ENCODE data around the gene PHLDB3.
"Not testable (repeated sequence)": the region's sequence is repeated elsewhere in the genome, so short reads cannot be mapped to it uniquely, and the experiment has no call there.

Gene PHLDB3

DNA sequence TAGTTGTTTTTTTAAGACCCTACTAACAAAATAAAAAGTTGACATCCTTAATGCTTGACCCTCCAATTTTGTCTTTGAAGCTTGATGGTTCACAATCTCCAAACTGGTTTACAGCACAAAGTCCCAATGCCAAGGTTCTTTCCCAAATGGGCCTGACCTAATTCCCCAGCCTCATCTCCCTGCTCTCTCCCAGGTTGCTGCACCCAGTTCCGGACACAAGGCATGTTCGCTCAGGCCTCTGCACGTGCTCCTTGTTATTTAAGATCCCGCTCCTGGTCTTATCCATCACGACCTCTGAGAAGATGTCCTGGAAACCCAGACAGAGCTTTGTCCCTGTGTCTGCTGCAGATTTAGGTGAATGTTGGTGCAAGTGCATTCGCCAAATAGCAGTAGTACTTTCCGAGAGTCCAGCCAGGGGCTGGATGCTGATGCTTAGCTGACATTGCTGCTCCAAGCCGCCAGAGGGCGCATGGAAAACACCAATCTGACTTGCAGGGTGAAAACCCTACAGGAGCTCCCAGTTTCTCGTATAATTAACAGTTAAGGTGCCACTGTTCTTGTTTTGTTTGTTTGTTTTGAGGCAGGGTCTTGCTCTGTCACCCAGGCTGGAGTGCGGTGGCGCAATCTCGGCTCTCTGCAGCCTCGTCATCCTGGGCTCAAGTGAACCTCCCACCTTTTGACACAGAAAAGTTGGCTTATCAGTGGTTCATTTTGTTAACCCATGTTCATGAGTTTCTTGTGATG, 57.6 kb downstream of the PHLDB3 start:
- TF ChIP-seq, protein P1, sequence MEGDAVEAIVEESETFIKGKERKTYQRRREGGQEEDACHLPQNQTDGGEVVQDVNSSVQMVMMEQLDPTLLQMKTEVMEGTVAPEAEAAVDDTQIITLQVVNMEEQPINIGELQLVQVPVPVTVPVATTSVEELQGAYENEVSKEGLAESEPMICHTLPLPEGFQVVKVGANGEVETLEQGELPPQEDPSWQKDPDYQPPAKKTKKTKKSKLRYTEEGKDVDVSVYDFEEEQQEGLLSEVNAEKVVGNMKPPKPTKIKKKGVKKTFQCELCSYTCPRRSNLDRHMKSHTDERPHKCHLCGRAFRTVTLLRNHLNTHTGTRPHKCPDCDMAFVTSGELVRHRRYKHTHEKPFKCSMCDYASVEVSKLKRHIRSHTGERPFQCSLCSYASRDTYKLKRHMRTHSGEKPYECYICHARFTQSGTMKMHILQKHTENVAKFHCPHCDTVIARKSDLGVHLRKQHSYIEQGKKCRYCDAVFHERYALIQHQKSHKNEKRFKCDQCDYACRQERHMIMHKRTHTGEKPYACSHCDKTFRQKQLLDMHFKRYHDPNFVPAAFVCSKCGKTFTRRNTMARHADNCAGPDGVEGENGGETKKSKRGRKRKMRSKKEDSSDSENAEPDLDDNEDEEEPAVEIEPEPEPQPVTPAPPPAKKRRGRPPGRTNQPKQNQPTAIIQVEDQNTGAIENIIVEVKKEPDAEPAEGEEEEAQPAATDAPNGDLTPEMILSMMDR (conservative IDR thresholded peaks at IDR 0.05; ENCODE audit: low read length), result peak; percentile 96
- TF ChIP-seq EZH2phosphoT487 (IDR thresholded peaks at IDR 0.05; ENCODE audit: borderline replicate concordance), result no peak
- Histone ChIP-seq H3K4me2 (ENCODE audit: low read depth, low read length, poor library complexity, severe bottlenecking) (no peak overlapping the region), H3K9me2 (replicated peaks; ENCODE audit: low read depth, low read length) (no peaks in the 10 kb centered on the region), H3K27me3 (ENCODE audit: insufficient read depth, low read length, poor library complexity, severe bottlenecking) (no peaks in the 10 kb centered on the region), H3K9me3 (ENCODE audit: insufficient read depth, low read depth, low read length) (no peaks in the 10 kb centered on the region), H4K20me1 (ENCODE audit: insufficient read depth, low read length, poor library complexity, severe bottlenecking) (no peaks in the 10 kb centered on the region), H3K79me2 (ENCODE audit: insufficient read depth, low read length) (no peaks in the 10 kb centered on the region), H3K4me1 (ENCODE audit: insufficient read depth, low read length, poor library complexity, severe bottlenecking) (no peaks in the 10 kb centered on the region), H3F3A (ENCODE audit: low read depth) (no peaks in the 10 kb centered on the region), H3K36me3 (ENCODE audit: insufficient read depth, low read length) (no peaks in the 10 kb centered on the region), H3K4me3 (ENCODE audit: low read length, poor library complexity, severe bottlenecking) (no peak overlapping the region), H3K9ac (ENCODE audit: low read depth, low read length, poor library complexity, severe bottlenecking) (no peak overlapping the region), H2AFZ (ENCODE audit: low read length) (peak overlapping the region; percentile 89)

DNA sequence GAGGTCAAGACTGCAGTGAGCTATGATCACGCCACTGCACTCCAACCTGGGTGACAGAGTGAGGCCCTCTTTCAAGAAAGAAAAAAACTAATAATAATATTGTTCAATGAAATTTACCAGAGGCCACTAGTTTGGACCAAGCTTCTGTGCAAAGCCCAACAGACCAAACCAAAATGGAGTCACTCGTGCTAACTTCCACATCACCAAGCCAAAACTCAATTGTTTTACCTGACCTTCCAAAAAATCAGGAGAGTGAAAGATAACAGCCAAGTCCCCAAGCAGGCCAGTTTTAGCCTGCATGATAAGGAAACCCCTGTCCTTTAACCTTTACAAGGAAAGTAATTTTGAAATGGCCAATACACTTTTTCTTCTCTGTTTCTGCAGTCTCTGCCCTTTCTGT, 59.1 kb downstream of the PHLDB3 start:
- H3K27me3 ChIP-seq (ENCODE audit: insufficient read depth, low read length, poor library complexity, severe bottlenecking), result no peaks in the 10 kb centered on the region
- H3K4me2 ChIP-seq (ENCODE audit: low read depth, low read length, poor library complexity, severe bottlenecking), result no peak overlapping the region
- no peaks in the 10 kb centered on the region for H3K36me3 ChIP-seq (ENCODE audit: insufficient read depth, low read length)
- no peak overlapping the region for H3K4me3 ChIP-seq (ENCODE audit: low read length, poor library complexity, severe bottlenecking)
- H3K79me2 ChIP-seq (ENCODE audit: insufficient read depth, low read length), result no peaks in the 10 kb centered on the region
- no peaks in the 10 kb centered on the region for H3K9me3 ChIP-seq (ENCODE audit: insufficient read depth, low read depth, low read length)
- H3K4me1 ChIP-seq (ENCODE audit: insufficient read depth, low read length, poor library complexity, severe bottlenecking), result no peaks in the 10 kb centered on the region
- H2AFZ ChIP-seq (ENCODE audit: low read length), result no peak overlapping the region
- TF ChIP-seq, protein P1 (conservative IDR thresholded peaks at IDR 0.05; ENCODE audit: low read length), result no peak
- TF ChIP-seq EZH2phosphoT487 (IDR thresholded peaks at IDR 0.05; ENCODE audit: borderline replicate concordance), result no peak
- H3F3A ChIP-seq (ENCODE audit: low read depth), result no peaks in the 10 kb centered on the region
- no peak overlapping the region for H3K9ac ChIP-seq (ENCODE audit: low read depth, low read length, poor library complexity, severe bottlenecking)
- no peaks in the 10 kb centered on the region for H3K9me2 ChIP-seq (replicated peaks; ENCODE audit: low read depth, low read length)
- no peaks in the 10 kb centered on the region for H4K20me1 ChIP-seq (ENCODE audit: insufficient read depth, low read length, poor library complexity, severe bottlenecking)

DNA sequence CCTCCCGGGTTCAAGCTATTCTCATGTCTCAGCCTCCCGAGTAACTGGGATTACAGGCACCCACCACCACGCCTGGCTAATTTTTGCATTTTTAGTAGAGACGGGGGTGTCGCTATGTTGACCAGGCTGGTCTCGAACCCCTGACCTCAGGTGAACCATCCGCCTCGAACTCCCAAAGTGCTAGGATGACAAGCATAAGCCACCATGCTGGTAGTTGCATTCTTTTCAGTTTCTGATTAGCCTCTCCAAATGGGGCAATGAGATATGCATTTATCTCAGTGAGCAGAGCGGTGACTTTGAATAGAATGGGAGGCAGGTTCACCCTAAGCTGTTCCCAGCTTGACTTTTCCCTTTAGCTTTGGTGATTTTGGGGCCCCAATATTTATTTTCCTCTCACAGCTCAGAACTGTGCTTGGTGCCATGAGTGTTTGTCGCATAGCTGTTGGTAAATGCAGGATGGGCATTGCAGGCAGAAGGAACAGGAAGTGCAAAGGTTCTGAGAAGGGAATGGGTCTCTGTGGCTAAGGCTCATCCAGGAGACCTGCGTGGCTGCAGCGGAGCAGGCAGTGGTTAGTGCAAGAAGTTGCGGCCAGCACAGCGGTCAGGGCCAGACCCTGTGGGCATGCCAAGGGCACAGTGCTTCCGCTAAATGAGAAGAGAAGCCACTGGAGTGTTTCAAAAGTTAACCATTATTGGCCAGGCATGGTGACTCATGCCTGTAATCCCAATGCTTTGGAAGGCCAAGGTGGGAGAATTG, 59.8 kb downstream of the PHLDB3 start:
- Histone ChIP-seq H3K27me3 (ENCODE audit: insufficient read depth, low read length, poor library complexity, severe bottlenecking) (no peaks in the 10 kb centered on the region), H3K9ac (ENCODE audit: low read depth, low read length, poor library complexity, severe bottlenecking) (no peak overlapping the region), H3F3A (ENCODE audit: low read depth) (no peaks in the 10 kb centered on the region), H4K20me1 (ENCODE audit: insufficient read depth, low read length, poor library complexity, severe bottlenecking) (no peaks in the 10 kb centered on the region), H3K36me3 (ENCODE audit: insufficient read depth, low read length) (no peaks in the 10 kb centered on the region), H3K79me2 (ENCODE audit: insufficient read depth, low read length) (no peaks in the 10 kb centered on the region), H3K4me3 (ENCODE audit: low read length, poor library complexity, severe bottlenecking) (no peak overlapping the region), H2AFZ (ENCODE audit: low read length) (no peak overlapping the region; the same call in 1 of the 2 replicates), H3K9me3 (ENCODE audit: insufficient read depth, low read depth, low read length) (no peaks in the 10 kb centered on the region), H3K4me2 (ENCODE audit: low read depth, low read length, poor library complexity, severe bottlenecking) (no peak overlapping the region), H3K4me1 (ENCODE audit: insufficient read depth, low read length, poor library complexity, severe bottlenecking) (no peaks in the 10 kb centered on the region), H3K9me2 (replicated peaks; ENCODE audit: low read depth, low read length) (no peaks in the 10 kb centered on the region)
- TF ChIP-seq EZH2phosphoT487 (IDR thresholded peaks at IDR 0.05; ENCODE audit: borderline replicate concordance), result no peak
- TF ChIP-seq, protein P1 (conservative IDR thresholded peaks at IDR 0.05; ENCODE audit: low read length), result no peak

DNA sequence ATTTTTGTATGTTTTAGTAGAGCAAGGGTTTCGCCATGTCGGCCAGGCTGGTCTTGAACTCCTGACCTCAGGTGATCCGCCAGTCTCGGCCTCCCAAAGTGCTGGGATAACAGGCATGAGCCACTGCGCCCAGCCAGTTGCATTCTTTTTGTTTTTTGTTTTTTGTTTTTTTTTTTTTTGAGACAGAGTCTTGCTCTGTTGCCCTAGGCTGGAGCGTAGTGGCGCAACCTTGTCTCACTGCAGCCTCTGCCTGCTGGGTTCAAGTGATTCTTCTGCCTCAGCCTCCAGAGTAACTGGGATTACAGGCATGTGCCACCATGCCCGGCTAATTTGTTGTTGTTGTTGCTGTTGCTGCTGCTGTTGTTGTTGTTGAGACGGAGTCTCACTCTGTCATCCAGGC, 60.5 kb downstream of the PHLDB3 start:
- H3K9me3 ChIP-seq (ENCODE audit: insufficient read depth, low read depth, low read length); H3K79me2 ChIP-seq (ENCODE audit: insufficient read depth, low read length); H3K4me1 ChIP-seq (ENCODE audit: insufficient read depth, low read length, poor library complexity, severe bottlenecking); H3K4me3 ChIP-seq (ENCODE audit: low read length, poor library complexity, severe bottlenecking); H3F3A ChIP-seq (ENCODE audit: low read depth); H3K9ac ChIP-seq (ENCODE audit: low read depth, low read length, poor library complexity, severe bottlenecking); H3K9me2 ChIP-seq (replicated peaks; ENCODE audit: low read depth, low read length); H2AFZ ChIP-seq (ENCODE audit: low read length); H3K27me3 ChIP-seq (ENCODE audit: insufficient read depth, low read length, poor library complexity, severe bottlenecking); H4K20me1 ChIP-seq (ENCODE audit: insufficient read depth, low read length, poor library complexity, severe bottlenecking); H3K36me3 ChIP-seq (ENCODE audit: insufficient read depth, low read length); H3K4me2 ChIP-seq (ENCODE audit: low read depth, low read length, poor library complexity, severe bottlenecking): not testable (repeated sequence)

Measured in Loucy (cell line).